Rectal smooth muscle tissue (tissue), 1 donor: Measurements from ENCODE around the gene MAP4K5.

Experiments
- H3K27ac ChIP-seq: one replicate; pipeline ENCODE4 v1.7.0; 2013; ENCODE audit warnings: low read depth, low read length, inconsistent platforms
- H3K27me3 ChIP-seq: one replicate; pipeline ENCODE4 v1.7.0; 2013; ENCODE audit warnings: low read length; ENCODE audit not compliant: control insufficient read depth, insufficient read depth
- H3K36me3 ChIP-seq: one replicate; pipeline ENCODE4 v1.7.0; 2013; ENCODE audit warnings: low read length; ENCODE audit not compliant: control insufficient read depth, insufficient read depth
- H3K4me1 ChIP-seq: one replicate; pipeline ENCODE4 v1.7.0; 2013; ENCODE audit warnings: low read length; ENCODE audit not compliant: control insufficient read depth, insufficient read depth
- H3K4me3 ChIP-seq: one replicate; pipeline ENCODE4 v1.7.0; 2013; ENCODE audit warnings: low read length
- H3K9ac ChIP-seq: one replicate; pipeline ENCODE4 v1.7.0; 2013; ENCODE audit warnings: low read length

MAP4K5 gene

DNA sequence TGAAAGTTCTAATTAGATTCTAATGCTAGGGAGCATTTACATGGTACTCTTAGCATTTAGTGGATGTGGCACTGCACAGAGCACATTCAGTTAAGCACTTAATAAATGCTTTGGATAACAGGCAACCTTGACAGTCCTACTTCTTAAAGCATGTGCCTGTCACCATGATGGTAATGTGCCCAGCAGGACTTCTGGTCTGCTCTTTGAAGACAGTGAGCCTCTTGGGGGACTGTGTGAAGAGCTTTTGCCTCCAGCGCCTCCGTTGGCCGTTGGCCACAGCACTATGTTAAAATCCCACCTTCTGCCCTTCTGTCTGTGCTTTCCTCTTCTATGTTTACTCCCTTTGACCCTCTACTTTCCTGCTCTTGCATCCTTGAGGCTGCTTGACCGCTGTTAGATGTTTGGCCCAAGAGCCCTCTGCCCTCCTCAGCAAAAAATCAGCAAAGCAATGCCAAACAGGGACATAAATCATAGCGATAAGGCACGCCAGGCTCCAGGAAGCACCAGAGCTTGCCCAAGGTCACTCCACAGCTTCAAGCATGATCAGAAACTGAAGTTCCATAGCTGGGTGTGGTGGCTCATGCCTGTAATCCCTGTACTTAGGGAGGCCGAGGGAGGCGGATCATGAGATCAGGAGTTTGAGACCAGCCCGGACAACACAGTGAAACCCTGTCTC lies 144.0 kb downstream of the MAP4K5 start:
- Histone ChIP-seq H3K4me1 (no peaks in the 10 kb centered on the region), H3K36me3 (no peaks in the 10 kb centered on the region), H3K4me3 (no peak overlapping the region), H3K27ac (no peak overlapping the region), H3K27me3 (no peaks in the 10 kb centered on the region), H3K9ac (no peak overlapping the region)

DNA sequence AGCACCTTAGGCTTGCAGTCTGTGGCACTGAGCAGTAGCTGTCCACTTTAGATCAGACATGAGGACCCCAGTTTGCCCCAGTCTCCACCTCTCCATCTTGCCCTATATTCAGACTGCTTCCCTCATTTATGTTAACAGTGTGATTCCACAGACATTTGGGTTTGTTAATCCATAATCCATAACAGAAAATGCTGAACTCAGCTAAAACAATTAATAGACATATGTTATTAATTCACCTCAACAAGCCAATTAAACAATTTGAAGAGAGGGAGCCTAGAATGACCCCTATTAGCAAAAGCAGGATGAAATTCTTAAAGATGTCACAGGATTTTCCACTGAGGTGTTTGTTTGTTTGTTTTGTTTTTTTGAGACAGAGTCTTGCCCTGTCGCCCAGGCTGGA lies 144.8 kb downstream of the MAP4K5 start:
- Histone ChIP-seq H3K27me3 (no peaks in the 10 kb centered on the region), H3K27ac (no peak overlapping the region), H3K9ac (no peak overlapping the region), H3K4me1 (no peaks in the 10 kb centered on the region), H3K4me3 (no peak overlapping the region), H3K36me3 (no peaks in the 10 kb centered on the region)

DNA sequence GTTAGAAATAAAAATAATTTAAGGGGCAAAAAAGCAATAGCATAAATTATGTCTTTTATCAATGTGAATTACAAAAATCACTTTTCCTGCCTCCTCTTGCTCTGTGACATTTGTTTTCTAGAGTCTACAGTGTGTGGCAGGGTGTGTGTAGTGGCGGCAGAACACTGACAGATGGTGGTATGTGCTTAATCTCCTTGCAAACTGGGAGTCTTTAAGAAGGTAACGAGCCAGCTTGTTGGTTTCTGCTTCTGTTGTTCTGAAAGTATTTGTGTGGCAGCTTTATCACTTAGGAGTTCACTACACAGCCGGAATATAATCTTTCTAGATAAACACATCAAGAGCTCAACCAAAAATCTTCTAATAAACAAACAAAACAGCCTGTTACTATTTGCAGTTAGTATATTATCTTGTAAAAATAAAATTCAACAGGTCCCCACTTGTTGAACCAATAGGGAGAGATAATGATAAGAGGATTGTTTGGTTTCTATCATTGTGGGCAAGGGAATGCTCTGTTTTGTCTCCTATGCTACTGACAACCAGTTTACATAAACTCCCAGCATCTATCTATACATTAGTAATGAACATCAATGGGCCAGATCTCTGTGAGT lies 148.6 kb downstream of the MAP4K5 start:
- Histone ChIP-seq H3K36me3 (no peaks in the 10 kb centered on the region), H3K4me3 (no peak overlapping the region), H3K27ac (no peak overlapping the region), H3K9ac (no peak overlapping the region), H3K27me3 (no peaks in the 10 kb centered on the region), H3K4me1 (no peaks in the 10 kb centered on the region)

DNA sequence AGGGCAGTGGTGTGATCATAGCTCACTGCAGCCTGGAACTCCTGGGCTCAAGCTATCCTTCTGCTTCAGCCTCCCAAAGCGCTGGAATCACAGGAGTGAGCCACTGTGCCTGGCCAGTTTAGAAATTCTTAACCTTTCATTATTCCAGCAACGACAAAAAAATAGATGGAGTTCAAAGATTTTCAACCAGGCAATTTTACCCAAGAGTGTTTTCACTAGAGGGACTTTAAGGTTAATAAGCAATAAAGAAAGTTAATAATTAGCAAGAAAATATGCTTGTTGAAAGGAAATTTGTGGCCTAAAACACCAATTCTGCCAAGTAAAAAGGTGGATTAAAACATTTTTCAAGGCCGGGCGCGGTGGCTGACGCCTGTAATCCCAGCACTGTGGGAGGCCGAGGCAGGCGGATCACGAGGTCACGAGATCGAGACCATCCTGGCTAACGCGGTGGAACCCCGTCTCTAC lies 150.5 kb downstream of the MAP4K5 start:
- H3K27me3 ChIP-seq: no peaks in the 10 kb centered on the region
- H3K9ac ChIP-seq: no peak overlapping the region
- no peak overlapping the region for H3K27ac ChIP-seq
- H3K4me3 ChIP-seq: no peak overlapping the region
- H3K4me1 ChIP-seq: no peaks in the 10 kb centered on the region
- no peaks in the 10 kb centered on the region for H3K36me3 ChIP-seq

DNA sequence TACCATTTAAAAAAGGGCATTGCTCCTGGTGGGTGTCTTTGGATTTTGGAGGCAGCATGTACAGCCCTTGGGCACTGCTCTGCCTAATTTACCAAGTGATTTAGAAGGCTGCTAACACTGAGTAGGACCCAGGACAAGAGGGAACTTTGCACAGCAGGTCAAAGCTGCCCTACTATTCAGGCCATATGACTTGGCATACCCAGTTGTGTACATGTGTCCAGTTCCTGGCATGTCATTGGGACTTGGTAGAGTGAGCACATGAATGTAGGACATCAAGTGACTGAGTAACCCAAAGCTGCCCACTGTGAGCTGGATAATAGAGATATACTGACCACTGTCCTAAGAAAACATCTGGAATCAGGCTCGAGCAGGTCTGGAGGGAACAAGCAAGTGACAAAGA lies 151.4 kb downstream of the MAP4K5 start:
- Histone ChIP-seq H3K4me1 (no peaks in the 10 kb centered on the region), H3K9ac (no peak overlapping the region), H3K27ac (no peak overlapping the region), H3K36me3 (no peaks in the 10 kb centered on the region), H3K27me3 (no peaks in the 10 kb centered on the region), H3K4me3 (no peak overlapping the region)

DNA sequence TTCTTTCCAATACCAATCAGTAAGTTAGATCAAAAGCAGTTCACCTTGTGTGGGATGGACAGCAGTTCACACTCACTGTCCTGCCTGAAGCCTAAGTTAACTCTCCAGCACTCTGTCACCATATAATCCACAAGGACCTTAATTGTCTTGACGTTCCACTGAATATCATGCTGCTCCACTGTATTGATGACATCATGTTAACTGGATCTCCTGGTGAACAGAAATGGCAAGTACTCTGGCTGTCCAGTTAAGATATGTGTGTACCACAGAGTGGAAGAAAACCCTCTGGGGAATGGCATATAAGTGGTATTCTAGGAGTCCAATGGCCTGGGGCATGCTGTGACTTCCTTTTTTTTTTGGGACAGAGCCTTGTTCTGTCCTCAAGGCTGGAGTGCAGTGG lies 151.9 kb downstream of the MAP4K5 start:
- no peak overlapping the region for H3K27ac ChIP-seq
- H3K9ac ChIP-seq: no peak overlapping the region
- no peaks in the 10 kb centered on the region for H3K4me1 ChIP-seq
- H3K27me3 ChIP-seq: no peaks in the 10 kb centered on the region
- no peak overlapping the region for H3K4me3 ChIP-seq
- no peaks in the 10 kb centered on the region for H3K36me3 ChIP-seq

DNA sequence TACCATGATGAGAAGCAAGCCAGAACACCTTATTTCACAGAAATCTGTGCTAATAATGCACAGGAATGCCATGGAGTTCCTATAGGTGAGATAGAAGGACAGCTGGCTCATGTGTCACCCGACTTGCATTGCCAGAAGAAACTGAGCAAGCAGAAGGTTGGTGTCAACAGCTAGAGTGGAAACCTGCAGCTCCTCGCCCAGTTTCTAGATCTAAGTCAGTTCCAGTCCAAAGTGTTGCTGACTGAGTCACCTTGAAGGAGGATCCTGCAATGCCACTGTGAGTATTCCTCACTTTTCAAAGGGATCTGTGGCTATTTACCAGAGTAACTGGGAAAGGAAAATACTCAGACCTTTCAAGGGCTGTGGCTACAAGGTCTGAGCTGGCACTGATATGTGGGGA lies 152.8 kb downstream of the MAP4K5 start:
- Histone ChIP-seq H3K4me1 (no peaks in the 10 kb centered on the region), H3K36me3 (no peaks in the 10 kb centered on the region), H3K27me3 (no peaks in the 10 kb centered on the region), H3K27ac (no peak overlapping the region), H3K4me3 (no peak overlapping the region), H3K9ac (no peak overlapping the region)

DNA sequence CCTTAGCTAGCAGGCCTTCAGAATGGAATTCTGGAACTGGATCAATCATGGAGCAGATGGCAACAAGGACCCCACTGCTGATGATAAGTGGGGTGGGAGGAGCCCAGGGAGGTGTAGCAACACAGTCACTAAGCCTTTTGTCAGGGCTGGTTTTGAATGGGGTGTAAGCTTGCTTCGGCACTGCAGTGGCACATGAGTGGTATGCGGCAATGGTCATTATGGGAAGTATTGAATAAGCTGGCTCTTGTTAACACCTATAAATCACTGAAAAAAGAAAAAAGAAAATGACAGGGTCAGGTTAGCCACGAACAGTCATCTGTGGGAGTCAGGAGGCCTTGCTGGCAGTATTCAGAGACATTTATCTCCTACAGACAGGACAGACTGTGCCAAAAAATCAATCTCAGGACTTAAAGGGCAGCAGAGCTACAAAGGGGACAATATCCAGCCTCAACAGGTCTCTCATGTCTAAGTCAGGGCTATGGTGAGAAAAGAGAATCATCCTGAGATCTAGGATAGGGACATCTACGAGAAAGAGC lies 154.8 kb downstream of the MAP4K5 start:
- no peaks in the 10 kb centered on the region for H3K36me3 ChIP-seq
- H3K27me3 ChIP-seq: no peaks in the 10 kb centered on the region
- H3K9ac ChIP-seq: no peak overlapping the region
- no peak overlapping the region for H3K4me3 ChIP-seq
- H3K27ac ChIP-seq: no peak overlapping the region
- H3K4me1 ChIP-seq: no peaks in the 10 kb centered on the region

DNA sequence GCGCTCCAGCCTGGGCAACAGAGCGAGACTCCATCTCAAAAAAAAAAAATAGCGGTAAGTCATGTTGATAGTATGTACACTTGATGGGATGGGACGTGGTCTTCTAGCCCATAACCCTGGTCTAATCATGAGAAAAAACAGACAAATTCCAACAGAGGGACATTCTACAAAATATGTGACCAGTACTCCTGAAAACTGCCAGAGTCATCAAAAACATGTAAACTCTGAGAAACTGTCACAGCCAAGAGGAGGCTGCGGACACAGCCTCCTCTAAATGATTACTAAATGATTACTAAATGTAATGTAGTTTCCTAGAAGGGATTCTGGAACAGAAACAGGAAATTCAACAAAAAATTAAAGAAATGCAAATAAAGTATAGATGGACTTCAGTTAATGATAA lies 156.6 kb downstream of the MAP4K5 start:
- H3K9ac ChIP-seq: no peak overlapping the region
- H3K4me3 ChIP-seq: no peak overlapping the region
- no peaks in the 10 kb centered on the region for H3K36me3 ChIP-seq
- H3K4me1 ChIP-seq: no peaks in the 10 kb centered on the region
- H3K27ac ChIP-seq: no peak overlapping the region
- no peaks in the 10 kb centered on the region for H3K27me3 ChIP-seq

DNA sequence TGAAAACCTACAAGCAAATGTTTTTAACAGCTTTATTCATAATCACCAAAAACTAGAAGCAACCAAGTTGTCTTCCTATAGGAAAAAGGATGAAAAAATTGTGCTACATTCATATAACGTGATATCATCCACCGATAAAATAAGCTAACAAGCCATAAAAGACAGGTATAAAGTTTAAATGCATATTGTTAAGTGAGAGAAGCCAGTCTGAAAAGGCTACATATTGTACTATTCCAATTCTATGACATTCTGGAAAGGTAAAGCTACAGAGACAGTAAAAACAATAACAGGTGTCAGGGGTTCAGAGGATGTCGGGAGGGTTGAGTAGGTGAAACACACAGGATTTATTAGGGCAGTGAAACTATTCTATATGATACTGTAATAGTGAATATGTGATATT lies 158.4 kb downstream of the MAP4K5 start:
- Histone ChIP-seq H3K4me1 (no peaks in the 10 kb centered on the region), H3K27ac (no peak overlapping the region), H3K4me3 (no peak overlapping the region), H3K27me3 (no peaks in the 10 kb centered on the region), H3K36me3 (no peaks in the 10 kb centered on the region), H3K9ac (no peak overlapping the region)

DNA sequence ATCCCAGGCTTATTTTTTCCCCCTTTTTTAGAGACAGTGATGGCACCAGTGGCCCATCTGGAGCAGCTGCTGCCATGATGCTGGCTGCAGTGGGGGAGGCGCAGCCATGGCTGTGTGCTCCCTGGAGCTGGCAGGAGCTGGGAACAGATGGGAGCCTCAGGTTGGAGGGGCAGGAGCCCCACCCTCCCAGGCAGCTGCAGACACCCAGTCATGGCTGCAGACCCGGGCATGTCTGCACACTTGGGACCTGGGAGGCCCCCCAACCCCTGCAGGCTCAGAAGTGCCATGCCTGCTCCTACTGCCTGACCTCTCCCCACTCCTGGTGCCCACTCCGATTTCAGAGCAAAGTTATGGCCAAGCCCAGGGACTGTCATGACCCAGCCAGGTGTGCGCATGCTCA lies 160.8 kb downstream of the MAP4K5 start:
- H3K36me3 ChIP-seq: no peaks in the 10 kb centered on the region
- no peak overlapping the region for H3K27ac ChIP-seq
- no peaks in the 10 kb centered on the region for H3K4me1 ChIP-seq
- H3K9ac ChIP-seq: no peak overlapping the region
- no peak overlapping the region for H3K4me3 ChIP-seq
- H3K27me3 ChIP-seq: no peaks in the 10 kb centered on the region
